ENCODE measurements around the gene ZSCAN2.
A peak's percentile ranks its signal among the peaks of the same experiment; 100 is the strongest.

ZSCAN2 gene

GRCh38 chr15:84643838-84644237 is 43.0 kb downstream of the ZSCAN2 start:
- DNase-seq, result no peak

- DNase-seq, result no peak
Measured at GRCh38 chr15:84645496-84645895, 44.7 kb downstream of the ZSCAN2 start.

DNA sequence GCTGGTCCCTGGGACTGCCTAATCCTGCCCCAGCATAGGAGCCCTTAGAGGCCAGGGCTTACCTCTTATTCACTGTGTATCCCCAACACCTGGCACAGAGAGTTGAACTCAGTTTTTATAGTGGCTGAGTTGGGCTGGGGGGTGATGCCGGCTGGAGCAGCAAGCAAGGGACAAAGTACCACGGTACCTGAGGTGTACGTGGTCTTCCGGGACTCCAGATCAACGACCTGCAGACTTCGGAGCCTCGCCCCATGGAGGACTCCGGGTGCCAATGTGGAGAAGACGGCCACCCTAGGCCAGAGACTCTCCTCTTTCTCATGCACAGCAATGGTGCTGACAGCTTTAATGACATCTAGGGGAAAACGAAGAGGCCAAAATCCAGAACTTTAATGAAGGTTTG is 45.2 kb downstream of the ZSCAN2 start:
- DNase-seq, result no peak

DNA sequence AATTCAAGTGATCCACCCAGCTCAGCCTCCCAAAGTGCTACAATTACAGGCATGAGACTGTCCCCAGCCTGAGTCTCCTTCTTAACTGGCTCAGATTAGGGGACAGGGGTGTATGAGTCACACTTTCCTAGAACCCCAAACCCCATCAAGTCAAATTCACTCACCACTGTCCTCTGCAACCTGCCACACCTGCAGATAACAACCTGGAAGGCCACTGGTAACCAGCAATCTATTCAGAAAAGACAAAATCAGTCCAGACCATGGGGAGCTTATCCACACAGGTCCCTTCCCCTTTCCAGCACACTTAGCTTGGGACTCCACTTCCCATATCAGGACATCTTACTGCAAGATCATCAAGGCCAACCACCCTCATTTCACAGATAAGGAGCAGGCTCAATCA is 46.9 kb downstream of the ZSCAN2 start:
- DNase-seq, result no peak

DNA sequence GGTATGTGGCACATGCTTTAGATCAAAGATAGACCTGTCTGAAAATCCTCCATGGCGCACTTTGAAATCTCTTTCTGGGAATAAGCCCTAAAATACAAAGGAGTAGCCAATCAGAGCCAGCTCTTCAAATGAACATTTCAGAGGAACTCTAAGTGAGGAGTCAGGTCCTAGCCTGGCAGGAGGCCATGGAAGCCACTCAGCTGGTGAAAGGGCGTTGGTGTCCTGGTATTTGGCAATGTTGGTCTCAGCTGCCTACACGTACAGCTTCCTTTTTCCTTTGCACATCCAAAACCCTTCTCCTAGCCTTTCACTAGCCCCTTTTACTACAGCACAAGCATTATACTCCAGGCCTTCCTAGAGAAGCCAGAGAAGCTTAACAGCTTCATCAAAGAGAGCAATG is 47.7 kb downstream of the ZSCAN2 start:
- DNase-seq, result no peak

GRCh38 chr15:84649706-84650105 is 48.9 kb downstream of the ZSCAN2 start:
- DNase-seq, result no peak

DNA sequence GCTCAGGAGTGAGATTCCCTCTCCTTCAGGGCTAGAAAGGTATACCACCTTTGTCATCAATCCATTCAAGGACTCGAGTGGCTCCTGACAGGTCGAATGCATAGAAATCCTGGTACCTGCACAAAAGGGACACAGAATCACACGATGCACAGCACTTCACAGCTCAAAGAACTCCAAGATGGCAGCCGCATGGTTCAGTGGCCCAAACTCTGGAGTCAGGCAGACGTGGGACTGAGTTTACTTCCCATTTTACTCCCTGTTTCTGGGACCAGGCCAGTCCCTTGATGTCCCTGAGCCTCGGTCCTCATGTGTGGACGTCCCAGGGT is 52.7 kb downstream of the ZSCAN2 start:
- no peak for DNase-seq

DNA sequence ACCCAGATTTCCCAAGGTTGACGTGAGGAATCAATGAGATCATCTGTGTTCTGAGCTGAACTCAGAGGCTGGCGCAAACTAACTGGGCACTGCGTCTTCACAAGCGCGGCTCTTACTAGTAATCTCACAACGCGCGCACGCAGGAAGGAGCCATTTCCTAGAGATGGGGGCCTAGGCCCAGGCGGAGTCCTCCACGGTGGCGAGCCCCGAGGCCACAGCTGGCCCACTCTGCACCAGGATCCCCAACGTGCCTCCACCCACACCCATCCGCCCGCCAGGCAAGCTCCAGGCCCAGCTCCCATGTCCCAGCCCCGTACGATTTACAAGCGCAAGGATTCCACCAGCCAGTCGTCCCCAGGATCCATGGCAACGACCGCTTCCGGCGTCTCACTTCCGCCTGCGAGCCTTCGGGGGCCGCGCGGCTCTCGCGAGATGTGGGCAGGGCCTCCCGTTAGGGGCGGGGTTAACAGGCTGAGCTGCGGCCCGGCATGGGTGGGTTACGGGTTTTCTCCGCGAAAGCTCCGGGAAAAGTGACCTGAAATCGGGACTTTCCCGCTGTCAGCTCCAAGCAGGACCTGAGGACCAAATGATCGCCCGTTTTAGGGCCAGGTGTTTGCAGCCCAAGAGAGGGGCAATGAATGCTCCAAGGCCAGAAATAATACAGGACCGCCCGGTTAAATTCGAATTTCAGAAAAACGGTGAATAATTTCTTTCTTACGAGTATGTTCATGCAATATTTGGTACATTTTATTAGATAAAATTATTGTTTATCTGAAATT is 53.3 kb downstream of the ZSCAN2 start, which contains the start of gene WDR73:
Gene WDR73, minus strand, starts transcription at position 374 of the 779 bp plus-strand sequence. Its CDS starts 9 bp downstream, at position 365.
- DNase-seq, result peak; percentile 49

DNA sequence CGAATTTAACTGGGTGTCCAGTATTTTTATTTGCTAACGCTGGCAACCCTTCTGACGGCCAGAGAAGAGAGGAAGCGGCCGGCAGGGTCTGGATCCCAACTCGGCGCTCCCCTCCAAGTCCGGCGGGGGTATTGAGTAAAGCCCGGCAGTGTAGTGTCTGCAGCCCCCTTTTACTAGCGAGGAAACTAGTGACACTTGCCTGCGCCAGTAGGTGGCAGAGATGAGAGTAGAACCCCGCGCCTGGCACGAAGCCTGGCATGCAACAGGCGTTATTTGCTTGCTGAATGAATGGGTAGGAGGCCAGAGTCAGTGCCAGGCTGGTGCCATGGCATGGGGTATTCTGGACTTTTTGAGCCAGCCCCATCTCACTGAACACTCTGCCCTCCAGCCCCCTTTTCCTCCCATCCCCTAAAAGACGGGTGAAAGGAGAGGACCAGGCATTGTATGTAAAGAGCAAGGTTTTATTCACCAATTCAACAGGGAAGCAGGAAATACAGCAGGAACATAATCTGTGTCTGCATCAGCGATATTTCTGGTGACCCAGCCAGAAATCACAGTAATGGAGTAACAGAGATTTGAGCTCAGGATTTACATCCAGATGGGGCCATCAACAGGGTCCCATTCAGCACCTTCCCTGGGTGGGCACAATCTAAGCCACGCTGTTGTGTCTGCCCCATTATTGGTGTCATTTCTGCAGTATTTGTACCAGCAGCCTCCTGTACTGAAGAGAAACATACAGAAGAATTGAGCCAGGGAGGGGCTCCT is 54.1 kb downstream of the ZSCAN2 start:
- peak; percentile 16 for DNase-seq

DNA sequence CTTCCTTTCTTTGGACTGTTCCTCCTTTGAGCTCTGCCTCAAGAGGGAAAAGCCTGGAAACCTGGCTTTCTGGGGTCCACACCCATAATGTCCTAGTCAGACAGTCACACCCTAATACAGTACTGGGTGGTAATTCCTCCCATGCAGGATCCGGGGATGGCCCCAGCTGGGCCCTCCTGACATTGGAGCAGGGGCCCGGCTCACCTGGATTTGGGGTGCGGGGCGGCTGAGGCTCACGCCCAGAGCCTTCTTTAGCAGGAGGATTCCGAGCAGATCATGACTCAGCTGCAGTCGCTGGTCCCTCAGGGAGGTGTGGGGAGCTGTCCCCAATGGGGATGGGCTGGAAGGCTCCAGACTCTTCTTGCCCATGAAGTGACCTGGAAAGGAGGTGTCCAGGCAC is 56.2 kb downstream of the ZSCAN2 start:
- DNase-seq, result no peak

- DNase-seq, result no peak
Measured at GRCh38 chr15:84657748-84658079, 56.9 kb downstream of the ZSCAN2 start.

- peak; percentile 56 for DNase-seq
Measured at GRCh38 chr15:84658080-84658787, 57.4 kb downstream of the ZSCAN2 start, which contains the start of gene NMB. Gene NMB (minus strand): TSS chr15:84658199. CDS start chr15:84658152, 47 bp downstream.

DNA sequence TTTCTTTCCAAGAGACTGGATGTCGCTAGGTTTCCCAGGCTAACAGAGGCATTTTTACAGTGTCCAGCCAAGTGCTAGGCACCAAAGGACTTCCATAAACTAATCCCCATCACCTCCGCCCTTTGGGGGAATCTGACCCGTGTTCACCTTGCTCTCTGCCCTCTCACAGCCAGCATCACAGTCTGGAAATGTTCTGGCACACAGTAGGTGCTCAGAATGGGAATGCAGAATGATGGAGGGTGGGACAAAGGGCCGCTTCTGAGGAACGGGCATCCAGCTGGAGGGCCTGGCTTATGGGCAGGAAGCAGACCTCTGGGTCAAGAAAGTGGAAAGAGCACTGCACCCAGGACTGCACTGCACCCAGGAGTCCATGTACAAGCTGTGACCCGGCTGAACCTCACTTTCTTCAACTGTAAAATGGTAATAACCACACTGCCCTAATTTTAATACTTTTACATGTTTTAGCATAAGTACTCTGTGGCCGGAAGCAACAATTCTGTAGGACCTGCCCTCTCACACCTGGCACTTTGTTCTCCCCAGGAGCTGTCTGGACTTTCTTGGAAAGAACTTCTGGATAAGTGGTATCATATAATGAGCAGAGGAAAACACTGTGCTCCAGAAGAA is 58.1 kb downstream of the ZSCAN2 start:
- DNase-seq, result no peak

- no peak for DNase-seq
Measured at GRCh38 chr15:84659904-84660781, 59.3 kb downstream of the ZSCAN2 start.

DNA sequence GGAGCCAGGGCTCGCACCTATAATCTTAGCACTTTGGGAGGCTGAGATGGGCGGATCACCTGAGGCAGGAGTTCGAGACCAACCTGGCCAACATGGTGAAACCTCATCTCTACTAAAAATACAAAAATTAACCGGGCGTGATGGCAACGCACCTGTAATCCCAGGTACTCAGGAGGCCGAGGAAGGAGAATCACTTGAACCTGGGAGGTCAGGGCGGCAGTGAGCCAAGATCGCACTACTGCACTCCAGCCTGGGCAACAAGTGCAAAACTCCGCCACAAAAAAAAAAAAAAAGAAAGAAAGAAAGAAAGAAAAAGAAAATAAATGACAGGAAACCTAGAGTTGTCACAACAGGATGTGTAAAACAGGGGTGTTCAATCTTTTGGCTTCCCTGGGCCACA is 60.2 kb downstream of the ZSCAN2 start:
- DNase-seq, result no peak

- DNase-seq, result no peak
Measured at GRCh38 chr15:84666373-84666772, 65.6 kb downstream of the ZSCAN2 start.

GRCh38 chr15:84668221-84668982 is 67.6 kb downstream of the ZSCAN2 start:
- no peak for DNase-seq

GRCh38 chr15:84669726-84670125 is 68.9 kb downstream of the ZSCAN2 start:
- DNase-seq, result no peak

GRCh38 chr15:84671211-84671610 is 70.4 kb downstream of the ZSCAN2 start:
- no peak for DNase-seq

All from SHP77 treated with DMSO at 0.1 percent for 48 hours (cell line).